SHP77 (cell line): ENCODE data around the gene CFAP99.
A peak's percentile ranks its signal among the peaks of the same experiment; 100 is the strongest.
"Not testable (repeated sequence)": the region's sequence is repeated elsewhere in the genome, so short reads cannot be mapped to it uniquely, and the experiment has no call there.

Source experiments
- DNase-seq, 2 experiments: peaks; one replicate each; lab custom pipeline; 2025; lab: John Stamatoyannopoulos, UW

Gene CFAP99

GRCh38 chr4:2449051-2449450 lies 30.3 kb downstream of the CFAP99 start:
- DNase-seq = no peak

DNA sequence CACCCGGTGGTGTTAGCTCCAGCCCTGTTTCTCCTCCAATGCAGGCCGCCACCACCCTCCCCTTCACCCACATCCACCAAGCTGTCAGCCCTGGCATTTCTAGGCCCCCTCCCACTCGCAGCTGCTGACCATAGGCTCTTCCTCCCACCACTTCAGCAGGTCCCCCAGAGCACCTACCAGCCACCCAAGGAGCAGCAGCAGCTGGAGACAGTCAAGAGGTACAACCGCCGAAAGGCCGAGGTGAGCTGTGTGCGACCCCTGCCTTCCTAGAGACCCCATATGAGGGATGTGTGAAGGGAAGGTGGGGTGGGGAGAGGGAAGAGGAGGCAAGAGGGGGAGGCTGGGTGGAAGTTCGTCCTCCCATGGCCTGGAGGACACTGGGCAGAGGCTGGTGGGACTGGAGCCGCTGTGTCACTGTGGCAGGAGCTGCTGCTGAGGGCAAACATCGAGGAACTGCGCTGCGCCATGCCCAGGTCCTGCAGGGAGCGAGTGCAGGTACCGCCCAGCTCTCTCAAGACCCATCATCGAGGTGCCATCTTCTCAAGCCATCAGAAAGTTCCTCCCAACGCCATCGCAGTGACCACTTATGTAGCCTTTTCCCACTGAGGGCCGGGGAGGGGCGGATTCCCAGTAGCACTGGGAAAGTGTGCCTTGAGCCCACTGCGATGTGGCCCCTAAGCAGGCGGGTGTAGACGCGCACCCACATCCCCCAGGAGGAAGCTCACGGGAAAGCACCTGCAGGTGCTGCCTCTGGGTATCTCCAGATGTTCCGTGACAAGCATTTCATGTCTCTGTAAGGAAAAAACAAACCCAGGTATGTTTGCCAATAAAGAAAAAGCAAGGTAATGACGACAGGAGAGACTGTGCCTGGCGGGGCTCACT lies 31.0 kb downstream of the CFAP99 start:
- no peak for DNase-seq

DNA sequence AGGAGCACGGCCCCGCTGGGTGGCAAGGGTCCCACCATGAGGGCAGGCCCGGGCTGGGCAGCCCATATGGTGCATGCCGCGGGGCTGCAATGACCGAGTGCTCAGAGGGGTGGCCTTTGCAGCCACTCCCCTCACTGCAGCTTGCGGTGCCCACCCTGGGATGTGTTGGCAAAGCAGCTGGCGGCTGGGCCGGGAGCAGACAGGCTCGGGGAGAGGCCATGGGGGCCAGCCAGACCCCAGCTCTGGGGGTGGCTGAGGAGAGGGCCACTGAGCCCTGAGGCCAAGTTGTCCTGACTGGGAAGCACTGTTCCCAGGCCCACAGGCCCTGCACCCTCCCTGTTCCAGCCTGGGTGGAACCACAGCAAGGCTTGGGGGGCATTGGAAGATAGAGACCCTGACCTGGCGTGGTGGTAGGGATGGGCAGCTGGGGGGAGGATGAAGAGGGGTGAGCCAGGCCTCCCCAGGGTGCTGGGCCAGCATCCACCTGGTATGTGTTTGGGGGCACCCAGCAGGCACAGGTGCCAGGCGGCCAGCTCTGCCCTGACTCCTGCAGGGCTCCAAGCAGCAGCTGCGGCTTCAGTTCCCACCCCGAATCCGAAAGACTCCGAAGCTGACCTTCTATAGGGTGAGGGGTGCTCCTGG lies 31.8 kb downstream of the CFAP99 start:
- no peak for DNase-seq

DNA sequence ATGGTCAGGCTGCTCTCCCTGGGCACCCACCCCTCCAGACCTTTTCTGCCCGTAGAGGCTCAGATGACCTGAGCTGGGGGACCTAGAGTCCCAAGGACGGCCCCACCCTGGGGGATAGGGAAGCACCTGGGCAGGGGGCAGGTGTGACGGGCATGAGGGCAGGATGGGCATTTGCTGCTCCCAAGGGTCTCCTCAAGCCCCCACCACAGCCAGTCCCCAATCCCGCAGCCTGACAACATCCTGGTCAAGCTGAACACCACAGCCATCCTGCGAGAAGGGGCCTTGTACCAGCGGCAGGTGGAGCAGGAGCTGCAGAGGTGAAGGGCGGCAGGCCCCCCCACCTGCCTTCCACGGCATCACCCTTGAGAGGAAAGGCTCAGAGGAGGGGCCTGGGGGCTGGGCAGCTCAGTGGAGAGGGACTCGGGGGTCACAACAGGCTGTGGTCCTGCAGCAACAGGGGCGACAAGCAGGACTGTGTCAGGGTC lies 32.3 kb downstream of the CFAP99 start:
- no peak for DNase-seq

DNA sequence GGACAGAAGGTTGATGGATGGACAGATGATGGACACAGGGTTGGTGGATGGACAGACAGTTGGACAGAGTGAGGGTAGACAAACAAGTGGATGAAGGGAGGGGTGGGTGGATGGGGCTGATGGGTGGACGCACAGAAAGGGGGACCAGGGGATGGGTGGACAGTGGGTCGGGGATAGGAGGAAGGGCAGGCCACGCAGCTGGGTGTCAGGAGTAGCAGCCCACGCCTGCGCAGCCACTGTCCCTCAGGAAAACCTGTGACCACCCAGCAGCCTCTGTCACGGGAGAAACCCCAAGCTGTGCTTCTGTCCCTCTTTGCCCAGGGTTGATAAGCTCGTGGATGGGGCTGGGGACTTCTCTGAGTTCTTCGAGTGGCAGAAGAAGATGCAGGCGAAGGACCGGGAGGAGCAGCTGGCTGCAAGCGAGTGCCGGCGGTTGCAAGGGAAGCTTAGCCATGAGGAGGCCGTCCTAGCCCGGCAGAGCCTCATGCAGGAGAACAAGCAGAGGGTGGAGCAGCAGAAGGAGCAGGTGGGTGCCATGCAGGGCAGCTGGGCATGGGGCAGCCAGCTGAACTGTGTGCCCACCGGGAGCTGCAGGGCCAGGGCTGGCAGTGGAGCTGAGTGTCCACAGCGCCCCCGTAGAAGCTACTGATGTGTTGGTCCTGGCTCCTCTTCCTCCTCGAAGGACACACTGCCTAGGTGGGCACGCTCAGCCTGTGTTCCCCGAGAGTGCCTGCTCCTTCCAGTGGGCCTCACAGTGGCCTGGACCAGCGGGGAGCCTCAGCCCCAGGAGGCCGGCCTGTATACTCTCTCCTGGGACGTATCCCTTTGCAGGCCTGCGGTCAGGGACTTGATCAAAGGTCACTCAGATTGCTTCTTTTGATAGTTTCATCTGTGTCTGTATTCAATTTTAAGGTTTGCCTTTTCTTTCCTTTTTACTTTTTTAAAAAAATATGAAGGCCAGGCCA lies 33.3 kb downstream of the CFAP99 start:
- no peak for DNase-seq

DNA sequence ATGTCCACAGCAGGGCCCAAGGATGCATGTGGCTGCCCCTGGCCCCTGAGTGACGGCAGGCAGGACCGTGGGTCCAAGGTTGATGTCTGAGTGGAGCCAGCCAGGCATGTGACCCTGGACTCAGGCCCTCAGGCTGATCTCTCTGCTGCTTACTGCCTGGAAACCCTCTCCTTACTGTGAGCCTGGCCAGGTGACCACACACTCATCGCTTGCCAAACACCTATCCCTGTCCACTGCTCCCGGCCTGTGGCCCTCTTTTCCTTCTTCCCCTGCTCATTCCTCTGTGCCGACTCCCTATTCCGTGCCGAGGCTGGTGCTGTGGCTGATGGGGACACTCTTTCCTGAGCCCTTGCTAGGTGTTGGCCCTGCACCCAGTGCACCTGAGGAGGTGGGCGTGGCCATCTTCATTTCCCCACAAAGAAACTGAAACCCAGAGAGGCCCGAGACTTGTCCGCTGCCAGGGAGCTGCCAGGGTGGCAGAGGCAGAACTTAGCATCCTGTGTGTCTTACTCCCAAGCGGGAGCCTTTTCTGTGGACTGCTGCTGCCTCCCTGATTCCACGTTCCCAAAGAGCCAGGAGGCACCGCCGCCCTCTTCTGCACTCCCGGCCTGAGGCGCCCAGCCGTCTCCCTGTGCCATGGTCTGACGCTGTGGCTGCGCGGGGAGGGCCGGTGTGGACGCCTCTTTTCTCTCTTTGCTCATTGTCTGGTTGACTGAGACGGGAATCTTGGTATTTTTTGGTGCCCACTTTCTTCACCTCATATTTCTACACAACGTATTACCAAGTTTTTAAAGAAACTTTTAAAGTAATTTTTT lies 38.9 kb downstream of the CFAP99 start:
- DNase-seq = no peak

DNA sequence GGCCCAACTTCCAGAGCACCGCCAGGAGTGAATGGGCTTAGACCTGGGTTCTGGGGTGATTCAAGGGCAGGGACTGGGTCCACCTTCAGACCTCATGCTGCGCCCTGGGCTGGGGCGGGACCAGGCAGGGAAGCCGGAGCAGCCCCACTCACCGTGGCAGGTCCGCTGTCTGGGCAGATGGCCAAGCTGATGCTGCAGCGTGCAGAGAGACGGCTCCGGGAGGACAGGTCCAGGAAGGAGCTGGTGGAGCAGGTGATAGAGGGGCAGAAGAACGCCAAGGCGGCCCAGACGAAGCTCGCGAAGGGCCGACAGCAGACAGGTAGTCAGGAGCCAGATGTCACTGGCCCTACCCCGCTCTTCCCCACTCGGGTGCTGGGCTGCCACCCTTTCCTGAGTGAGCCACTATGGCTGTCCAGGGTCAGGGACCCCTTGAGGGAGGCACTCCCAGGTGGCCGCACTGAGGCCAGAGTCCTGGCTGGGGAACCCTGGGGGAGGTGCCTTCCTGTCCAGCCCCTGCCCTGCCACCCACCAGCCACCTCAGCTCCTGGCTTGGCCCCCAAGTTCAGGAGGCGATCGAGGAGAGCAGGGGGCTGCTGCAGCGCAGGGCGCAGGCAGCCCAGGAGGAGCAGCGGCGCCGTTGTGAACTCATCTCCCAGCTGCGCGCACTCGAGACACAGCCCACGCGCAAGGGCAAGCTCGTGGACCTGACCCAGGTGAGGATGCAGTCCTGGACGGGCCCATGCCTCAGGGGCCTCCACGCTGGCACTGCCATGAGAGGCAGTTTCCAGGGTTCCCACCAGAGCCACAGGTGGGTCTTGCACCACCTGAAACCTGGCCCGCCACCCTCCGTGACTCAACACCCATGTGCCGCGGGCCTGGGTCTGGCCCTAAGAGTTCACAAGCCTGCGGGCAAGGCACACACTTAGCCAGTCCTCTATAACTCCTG lies 40.1 kb downstream of the CFAP99 start:
- DNase-seq = peak in 1 of 2 experiments; percentile 3

- DNase-seq = no peak
Measured at GRCh38 chr4:2459589-2460349, 41.0 kb downstream of the CFAP99 start.

- DNase-seq = no peak
Measured at GRCh38 chr4:2461246-2461960, 42.6 kb downstream of the CFAP99 start.

GRCh38 chr4:2462218-2462991 lies 43.6 kb downstream of the CFAP99 start:
- peak in 1 of 2 experiments; percentile 36 for DNase-seq

DNA sequence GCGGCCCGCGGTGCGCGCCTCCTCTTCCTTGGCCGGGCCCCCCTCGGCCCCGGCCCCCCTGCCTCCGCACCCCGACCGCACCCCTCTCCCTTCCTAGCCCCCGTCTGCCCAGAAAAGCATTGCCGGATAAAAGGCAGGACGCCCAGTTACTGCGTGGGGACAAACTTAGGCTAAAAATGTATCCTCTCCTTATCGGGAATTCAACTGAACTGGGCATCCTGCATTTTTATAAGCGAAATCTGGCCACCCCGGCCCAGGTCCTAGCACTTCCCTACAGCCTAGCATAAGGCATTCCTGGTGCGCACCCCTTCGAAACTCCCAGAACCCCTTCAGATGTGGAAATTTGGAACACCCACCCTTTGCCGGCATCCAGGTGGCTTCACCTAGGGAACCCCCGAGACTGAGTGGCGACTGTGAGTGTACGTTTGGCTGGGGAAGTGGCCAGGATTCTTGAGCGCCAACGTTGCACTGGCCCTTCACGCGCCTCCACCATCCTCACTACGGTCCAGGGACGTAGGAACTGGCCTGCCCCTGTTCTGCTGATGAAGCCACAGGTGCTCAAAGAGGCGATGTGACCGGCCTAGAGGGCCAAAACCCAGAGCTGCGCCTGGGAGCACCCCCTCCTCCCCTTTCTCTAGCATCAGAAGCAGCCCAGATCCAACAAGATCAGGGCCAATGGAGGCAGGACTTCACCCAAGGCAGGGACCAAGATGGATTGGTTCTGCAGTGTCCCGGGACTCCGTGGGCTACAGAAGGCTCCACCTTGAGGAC lies 44.4 kb downstream of the CFAP99 start:
- no peak for DNase-seq

- DNase-seq = no peak
Measured at GRCh38 chr4:2465032-2465431, 46.3 kb downstream of the CFAP99 start.

- DNase-seq = not testable (repeated sequence)
Measured at GRCh38 chr4:2465544-2465943, 46.8 kb downstream of the CFAP99 start.

GRCh38 chr4:2468456-2469191 lies 49.9 kb downstream of the CFAP99 start, which contains the start of gene RNF4:
Gene RNF4 (plus strand): TSS chr4:2469106. CDS start chr4:2490494, 21,388 bp downstream.
- peak; percentile 81 to 84 for DNase-seq

DNA sequence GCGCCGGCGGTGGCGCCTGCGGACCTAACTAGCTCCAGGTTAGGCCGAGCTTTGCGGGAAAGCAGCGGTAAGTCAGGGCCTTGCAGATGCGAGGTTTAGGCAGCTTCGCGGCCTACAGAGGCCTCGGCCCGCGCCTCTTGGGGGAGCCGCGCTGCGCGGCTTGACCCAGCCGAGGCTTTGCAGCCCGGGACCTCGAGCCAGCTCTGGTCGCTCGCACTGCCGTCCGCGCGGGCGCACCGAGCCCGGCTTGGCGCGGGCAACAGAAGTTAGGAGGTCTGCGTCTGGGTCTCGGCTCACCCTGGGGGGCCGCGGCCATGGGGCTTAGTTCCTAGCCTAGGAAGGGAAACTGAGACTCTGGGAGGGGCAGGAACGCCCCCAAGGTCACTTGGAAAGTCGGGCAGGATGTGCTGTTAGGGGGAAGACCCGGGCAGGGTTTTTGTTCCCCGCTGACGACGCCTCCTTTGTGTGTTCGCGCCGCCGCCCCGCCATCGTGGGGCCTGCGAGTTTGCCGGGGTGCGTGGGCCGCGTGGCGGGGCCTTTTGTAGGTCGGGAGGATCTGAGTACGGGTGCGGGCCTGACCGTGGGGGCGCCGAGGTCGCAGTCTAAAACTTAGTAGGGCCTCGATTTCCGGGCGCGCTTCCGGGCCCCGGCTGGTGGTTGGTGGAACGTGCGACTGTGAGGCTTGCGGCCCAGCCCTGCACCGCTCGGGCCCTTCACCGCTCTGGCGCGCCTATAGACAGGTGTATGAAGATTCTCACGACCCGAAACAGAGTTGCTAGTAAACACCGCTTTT lies 50.6 kb downstream of the CFAP99 start:
- DNase-seq = no peak
